GM03348 (cell line): ENCODE data around the gene VDAC2.

Source experiments
- DNase-seq: peaks from one replicate; pipeline ENCODE4 v3.0.0; 2012; ENCODE audit warnings: low spot score

The VDAC2 gene

DNA sequence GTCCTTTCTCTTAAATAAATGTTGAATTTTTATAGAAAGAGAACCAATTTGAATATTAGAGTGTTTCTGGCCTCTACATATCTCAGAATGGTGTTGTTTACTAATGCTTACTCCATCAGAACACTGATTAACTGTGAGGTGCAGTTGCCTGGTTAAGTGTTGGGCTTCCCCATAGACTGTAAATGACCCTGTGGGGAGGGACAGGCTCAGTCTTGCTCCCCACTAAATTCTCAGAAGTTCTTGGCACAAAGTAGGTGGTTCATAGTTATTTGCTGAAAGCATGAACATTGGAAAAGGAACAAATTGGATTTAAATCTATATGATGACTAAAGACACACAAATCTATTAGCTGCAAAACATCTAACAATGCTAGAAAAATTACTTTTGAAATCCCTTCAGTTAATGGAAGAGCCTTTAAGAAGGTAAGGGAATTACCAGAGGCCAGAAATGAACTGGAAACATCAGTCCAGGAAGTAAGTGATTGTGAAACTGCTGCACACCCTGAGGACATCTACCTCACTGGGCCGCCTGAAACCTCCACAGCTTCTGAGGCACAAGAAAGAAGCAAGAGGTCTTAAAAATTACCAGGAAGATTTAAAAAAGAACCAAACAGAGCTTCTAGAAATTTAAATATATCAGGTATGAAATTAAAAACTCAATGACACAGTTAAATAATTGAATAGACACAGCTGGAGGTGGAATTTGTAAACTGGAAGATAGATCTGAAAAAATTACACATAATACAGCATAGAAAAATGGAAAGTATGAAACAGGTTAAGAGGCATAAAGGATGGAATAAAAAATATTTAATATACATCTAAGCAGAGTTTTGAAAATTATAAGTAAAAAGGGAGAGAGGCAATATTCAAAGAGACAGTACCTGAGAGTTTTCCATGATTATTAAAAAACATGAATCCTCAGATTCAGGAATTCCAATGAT is 43.0 kb downstream of the VDAC2 start:
- DNase-seq = no peak

DNA sequence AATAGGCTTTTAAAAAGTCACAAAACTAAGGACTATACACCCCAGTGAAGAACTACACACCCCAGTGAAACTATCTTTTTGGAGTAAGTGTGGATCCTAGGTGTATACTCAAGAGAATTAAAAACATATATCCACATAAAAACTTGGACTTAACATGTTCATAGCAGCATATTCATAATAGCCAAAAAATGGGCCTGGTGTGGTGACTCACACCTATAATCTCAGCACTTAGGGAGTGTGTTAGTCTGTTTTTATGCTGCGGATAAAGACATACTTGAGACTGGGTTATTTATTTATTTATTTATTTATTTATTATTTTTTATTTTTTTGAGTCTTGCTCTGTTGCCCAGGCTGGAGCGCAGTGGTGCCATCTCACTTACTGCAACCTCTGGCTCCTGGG is 44.1 kb downstream of the VDAC2 start:
- no peak for DNase-seq

DNA sequence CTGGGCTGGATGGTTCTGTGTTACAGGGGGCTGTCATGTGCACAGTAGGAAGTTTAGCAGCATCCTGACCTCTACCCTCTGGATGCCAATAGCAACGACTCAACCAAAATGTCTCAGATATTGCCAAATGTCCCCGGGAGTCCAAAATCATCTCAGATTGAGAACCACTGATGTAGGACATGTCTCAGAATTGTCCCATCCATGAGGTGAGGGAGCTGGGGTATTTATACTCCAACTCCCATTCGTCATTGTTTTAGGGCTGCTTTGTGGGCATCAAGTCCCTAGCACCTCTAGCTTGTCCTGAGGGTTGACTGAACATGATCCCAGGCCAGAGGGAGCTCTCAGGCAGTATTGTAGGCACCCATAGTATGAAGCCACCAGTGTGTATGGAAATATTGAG is 50.4 kb downstream of the VDAC2 start:
- DNase-seq = no peak

DNA sequence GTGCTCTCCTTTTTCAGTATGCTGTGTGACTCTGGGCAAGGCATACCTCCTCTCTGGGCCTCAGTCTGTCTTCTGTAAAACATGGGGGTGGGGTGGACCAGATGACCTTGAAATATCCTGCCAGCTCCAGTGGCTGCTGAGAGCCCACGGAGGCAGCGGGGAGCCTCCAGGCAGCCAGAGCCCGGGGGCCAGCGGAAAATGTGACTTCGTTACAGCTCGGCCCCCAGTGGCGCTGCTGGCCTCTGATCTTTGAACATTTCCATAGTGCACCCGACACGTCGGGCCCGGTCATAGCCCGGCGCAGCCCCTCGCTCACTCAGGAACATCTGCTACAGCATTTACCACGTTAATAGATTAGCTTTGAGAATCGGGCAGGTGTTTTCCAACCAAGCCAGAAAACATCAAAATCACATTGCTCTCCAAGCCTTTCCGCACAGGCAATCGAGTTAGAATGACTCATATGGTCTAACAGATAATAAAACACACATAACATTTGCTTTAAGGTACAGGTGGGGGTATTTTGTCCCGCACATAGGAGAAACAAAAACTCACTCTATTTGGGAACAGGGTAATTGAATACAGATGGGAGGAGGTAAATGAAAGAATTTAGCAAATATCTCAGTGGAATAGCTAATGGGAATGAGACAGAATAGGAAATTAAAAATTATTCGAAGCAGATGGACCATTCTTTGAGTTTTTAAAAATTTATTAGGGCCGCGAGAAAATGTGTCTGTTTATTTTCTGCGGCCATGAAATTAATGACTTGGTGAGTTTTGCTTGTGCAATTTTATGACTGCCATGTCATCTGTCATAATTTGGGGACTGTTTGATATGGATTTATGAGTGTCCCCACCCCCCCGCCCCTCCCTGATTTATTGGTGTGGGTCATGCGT is 51.5 kb downstream of the VDAC2 start:
- DNase-seq = peak; percentile 39

DNA sequence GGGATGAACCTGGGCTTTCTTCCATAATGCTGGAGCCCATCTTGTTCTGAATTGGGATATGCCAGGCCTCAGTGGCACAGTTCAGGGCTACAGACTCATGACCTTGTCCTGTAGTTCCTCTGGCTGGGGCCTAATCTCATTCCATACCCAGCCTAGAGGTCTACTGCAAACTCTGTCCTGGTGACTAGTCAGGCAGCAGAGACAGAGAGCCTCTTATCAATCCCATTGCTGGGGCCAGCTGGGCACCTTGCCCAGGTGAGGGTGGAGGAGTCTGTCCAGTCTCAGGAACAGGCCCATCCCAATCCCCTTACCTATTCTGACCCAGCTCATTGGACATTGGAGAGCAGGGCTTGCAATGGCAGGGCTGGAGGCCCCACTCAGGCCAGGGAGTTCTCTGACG is 53.2 kb downstream of the VDAC2 start:
- DNase-seq = no peak

DNA sequence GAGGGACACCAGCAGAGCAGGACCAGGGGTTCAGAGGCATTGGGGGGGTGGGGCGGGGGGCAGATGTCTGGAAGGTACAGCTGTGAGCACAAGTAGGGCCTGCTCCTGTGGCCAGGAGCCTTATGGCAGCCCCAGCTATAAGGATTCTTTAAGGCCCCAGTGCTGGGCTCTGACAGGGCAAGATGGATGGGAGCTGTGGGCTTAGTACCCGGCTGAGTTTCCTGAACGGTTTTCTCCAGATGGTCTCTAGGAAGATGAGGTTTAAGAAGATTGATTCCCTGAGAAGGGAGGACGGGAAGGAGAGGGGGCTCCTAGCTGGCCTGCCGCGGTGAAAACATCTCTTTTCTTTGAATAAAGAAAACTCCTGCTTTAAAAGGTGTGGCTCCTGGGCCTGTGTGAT is 55.3 kb downstream of the VDAC2 start:
- DNase-seq = no peak

DNA sequence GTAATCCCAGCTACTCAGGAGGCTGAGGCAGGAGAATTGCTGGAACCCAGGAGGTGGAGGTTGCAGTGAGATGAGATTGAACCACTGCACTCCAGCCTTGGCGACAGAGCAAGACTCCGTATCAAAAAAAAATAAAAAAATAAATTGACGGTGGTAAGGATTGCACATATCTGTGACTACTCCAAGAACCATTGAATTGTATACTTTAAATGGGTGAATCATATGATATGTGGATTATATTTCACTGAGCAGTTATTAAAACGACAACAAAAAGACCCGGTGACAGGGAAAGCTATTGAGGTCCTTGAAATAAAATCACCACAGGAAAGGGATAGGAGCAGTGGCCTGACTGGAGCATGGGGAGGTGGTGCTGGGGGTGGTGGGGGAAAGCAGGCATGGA is 56.3 kb downstream of the VDAC2 start:
- no peak for DNase-seq

DNA sequence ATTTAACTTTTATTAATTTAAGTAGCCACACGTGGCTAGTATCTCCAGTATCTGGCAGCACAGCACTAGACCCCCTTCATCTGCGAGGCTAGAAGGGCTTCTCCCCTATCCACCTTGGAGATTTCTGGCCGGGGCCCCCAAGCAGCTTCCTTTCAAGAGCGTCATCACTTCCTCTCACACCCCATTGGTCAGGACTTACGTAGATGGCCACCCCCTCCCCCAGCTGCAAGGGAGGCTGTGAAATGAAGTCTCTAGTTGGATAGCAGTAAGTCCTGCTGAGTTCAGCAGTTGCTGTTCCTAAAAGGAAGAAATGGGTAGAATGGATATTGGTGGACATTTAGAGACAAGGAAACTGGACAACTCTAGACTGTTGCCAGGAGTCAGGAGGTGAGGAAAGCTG is 59.0 kb downstream of the VDAC2 start:
- DNase-seq = no peak

DNA sequence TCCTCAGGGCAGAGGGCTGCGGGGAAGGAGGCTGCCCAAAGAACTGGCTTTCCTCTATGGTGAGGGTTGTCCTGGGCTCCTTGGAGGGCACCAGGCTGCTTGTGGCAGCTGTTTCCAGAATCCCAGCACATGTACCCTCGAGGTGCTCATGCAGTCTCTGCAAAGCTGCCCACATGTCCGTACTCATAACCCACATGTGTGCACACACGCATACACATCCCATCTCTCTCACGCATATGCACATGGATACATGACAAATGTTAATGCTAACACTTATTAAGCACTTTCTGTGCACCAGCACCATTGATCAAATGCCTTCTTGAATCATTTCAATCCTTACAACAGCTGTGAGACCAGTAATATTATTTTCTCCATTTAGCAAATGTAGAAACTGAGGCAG is 61.5 kb downstream of the VDAC2 start:
- no peak for DNase-seq

DNA sequence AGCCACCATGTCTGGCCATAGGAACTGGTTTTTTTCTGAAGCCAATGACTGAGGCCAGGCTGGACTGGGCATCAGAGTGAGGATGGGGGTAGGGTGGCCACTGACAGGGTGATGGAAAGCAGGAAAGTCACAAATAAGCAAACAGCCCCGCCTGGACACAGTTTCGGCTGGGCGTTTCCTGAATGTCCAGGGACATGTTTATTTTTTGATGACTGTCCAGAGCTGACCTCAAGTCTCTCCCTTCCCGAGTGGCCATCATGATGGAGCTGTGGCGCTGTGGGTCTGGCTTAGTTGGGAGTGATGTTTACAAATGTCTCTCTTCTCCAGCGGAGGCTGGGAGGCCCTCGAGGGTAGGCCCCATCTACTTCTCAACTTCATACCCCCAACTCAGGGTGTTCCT is 62.3 kb downstream of the VDAC2 start:
- DNase-seq = no peak

DNA sequence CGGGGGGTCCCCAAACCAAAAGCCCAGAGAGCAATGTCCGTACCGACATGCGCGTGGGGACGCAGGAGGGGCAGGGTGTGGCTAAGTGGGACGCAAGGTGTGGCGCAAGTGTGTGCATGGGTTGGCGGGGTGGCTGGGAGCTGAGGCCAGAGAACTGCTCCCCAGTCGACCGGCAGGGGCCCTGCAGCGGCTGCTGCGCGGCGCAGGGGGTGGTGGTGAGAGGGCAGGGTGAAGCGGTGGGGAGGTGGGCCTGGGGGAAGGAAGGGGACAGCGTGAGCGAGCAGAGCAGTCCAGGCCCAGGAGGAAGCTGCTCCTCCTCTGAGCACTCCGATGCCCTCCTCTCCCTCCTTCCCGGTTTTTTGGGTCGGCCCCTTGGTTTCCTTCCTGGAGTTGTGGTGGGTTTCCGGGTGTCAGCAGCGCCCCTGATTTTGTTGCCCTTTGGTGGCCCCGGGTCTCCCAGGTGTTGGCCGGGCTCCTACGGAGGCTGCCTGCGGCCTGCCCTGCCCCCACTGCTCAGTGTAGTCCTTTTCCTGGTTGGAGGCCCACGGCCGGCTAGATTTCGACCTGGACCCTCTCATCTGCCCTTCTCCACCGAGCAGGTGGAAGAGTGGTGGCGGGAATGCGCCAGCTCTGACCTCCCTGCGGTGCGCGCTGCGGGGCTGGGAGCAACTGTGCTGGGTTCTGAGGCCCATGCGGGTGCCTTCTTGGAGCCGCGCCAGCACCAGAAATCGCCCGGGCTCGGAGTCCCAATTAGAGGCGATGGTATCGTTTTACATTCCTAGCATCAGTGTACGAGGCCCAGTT is 65.7 kb downstream of the VDAC2 start:
- DNase-seq = no peak

DNA sequence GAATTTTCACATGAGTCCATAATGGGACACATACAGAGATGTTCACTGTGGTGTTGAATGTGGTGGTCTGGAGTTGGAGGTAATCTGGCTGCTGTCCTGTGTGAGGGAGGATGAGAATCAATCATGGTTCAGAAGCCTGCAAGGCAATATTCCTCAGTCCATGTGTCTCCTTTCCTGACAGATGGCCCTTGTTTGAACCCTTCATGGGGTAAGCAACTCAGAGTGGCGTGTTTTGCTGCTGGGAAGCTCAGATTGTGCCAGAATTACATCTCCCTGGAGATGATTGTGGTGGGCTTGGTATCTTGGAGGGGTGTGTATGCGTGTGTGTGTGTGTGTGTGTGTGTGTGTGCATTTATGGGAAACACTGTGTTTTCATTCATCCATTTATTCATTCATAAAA is 69.6 kb downstream of the VDAC2 start:
- DNase-seq = no peak
